AG09309 (cell line): ENCODE results near the gene CCDC102B.
"Not testable (repeated sequence)": the region's sequence is repeated elsewhere in the genome, so short reads cannot be mapped to it uniquely, and the experiment has no call there.

Source experiments
- DNase-seq: peaks from one replicate; pipeline ENCODE4 v3.0.0-alpha.2; 2010; ENCODE audit warnings: low read depth
- H3K4me3 ChIP-seq: 2 replicates; pipeline ENCODE4 v1.5.1; 2011; ENCODE audit warnings: mild to moderate bottlenecking, low read depth, low read length, moderate library complexity; ENCODE audit not compliant: control insufficient read depth
- TF ChIP-seq, protein P1 (sequence below): IDR thresholded peaks from 2 replicates; pipeline ENCODE4 v1.5.1; 2011; ENCODE audit warnings: mild to moderate bottlenecking, low read depth, low read length, inconsistent platforms; ENCODE audit not compliant: insufficient read depth, control insufficient read depth; ENCODE audit errors: missing control alignments

Gene CCDC102B

DNA sequence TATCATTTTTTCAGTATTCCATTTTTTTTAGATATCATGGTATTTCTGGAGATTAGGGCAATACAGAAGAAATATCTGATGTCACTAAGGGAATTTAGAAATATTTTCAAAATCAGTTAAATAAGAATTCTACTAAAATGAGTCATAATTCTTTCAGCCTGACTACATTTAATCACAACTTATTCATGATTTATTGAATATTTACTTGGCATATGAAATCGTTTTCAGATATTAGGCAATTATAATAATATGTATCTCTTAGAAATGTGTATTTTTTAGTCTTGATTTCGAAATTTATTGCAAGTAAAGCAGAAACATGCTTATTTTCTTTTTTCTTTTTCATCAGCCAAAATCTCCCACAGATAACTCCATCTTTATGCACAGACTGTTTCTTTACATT is 142.2 kb downstream of the CCDC102B start:
- DNase-seq, result no peak
- TF ChIP-seq, protein P1, sequence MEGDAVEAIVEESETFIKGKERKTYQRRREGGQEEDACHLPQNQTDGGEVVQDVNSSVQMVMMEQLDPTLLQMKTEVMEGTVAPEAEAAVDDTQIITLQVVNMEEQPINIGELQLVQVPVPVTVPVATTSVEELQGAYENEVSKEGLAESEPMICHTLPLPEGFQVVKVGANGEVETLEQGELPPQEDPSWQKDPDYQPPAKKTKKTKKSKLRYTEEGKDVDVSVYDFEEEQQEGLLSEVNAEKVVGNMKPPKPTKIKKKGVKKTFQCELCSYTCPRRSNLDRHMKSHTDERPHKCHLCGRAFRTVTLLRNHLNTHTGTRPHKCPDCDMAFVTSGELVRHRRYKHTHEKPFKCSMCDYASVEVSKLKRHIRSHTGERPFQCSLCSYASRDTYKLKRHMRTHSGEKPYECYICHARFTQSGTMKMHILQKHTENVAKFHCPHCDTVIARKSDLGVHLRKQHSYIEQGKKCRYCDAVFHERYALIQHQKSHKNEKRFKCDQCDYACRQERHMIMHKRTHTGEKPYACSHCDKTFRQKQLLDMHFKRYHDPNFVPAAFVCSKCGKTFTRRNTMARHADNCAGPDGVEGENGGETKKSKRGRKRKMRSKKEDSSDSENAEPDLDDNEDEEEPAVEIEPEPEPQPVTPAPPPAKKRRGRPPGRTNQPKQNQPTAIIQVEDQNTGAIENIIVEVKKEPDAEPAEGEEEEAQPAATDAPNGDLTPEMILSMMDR, result no peak
- H3K4me3 ChIP-seq, result no peak overlapping the region

DNA sequence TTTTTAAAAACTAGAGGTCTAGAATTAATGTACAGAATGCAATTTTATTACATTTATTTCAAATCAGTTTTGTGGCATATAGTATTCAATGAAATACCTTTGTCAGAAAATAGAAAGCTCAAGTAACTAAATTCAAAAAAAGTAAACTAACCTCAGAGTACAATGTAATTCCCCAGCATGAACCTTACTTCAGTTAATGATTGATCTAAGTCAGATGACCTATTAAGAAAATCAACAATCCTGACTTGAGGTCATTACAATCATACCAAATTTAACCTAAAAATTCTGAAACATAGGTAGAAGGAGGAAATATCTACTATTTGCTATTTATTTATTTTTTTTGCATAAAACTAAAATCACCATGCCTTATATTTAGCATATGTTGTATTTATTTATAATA is 142.9 kb downstream of the CCDC102B start:
- TF ChIP-seq, protein P1, result no peak
- DNase-seq, result no peak
- no peak overlapping the region for H3K4me3 ChIP-seq

DNA sequence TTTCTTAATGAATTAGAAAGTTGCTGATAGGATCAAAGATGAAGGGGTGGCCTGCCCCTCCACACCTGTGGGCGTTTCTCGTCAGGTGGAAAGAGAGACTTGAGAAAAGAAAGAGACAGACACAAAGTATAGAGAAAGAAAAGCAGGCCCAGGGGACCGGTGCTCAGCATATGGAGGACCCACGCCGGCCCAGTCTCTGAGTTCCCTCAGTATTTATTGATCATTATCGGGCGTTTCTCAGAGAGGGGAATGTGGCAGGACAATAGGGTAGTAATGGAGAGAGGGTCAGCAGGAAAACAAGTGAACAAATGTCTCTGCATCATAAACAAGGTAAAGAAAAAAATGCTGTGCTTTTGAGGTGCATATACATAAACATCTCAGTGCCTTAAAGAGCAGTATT is 144.3 kb downstream of the CCDC102B start:
- TF ChIP-seq, protein P1, result no peak
- H3K4me3 ChIP-seq, result no peak overlapping the region
- DNase-seq, result no peak

DNA sequence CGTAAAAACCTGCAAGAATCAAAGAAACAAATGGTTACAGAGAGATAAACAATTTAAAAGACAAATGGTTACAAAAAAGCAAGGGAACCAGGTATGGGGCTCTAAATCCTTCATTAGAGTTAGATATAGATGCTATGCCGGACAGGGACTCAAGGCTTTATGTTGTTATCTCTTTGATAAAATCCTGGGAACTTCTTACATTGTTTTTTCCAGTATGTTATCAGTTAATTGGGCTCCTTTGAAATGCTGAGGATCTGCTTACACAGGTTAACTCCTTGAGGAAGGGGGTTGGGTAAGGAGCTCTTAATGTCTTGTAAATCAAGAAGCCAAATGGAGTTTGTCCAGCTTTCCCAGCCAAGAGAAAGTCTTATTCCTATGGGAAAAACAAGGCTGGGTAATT is 146.0 kb downstream of the CCDC102B start:
- not testable (repeated sequence) for DNase-seq, H3K4me3 ChIP-seq

DNA sequence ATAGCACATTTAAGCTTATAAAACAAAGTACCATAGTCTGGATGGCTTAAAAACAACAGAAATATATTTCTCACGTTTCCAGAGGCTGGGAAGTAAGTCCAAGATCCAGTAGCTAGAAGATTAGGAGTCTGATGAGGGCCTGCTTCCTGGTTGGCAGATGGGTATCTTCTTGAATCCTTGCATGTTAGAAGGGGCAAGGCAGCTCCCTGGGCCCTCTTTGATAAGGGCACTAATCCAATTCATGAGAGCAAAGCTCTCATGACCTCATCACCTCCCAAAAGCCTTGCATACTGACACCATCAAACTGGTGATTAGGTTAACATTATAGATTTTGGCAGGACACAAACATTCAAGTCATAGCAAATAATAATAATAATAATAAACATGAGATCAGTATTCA is 146.4 kb downstream of the CCDC102B start:
- DNase-seq, result no peak
- H3K4me3 ChIP-seq, result no peak overlapping the region
- TF ChIP-seq, protein P1, result no peak

DNA sequence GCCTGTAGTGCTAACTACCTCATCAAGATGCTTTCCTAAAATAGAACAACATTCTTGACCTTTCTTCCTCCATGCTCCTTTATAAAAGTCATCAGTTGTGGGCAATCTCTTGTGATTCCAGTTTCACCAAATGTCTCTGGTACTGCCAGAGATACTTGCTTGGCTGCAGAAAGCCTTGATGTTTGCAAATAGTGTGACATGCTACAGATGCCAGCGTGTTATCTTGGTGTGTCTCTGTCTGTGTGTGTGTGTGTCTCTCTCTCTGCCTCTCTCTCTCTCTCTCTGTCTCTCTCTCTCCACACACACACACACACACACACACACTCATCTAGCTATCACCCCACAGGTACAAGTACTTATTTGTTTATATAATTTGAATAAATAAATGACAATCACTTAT is 146.9 kb downstream of the CCDC102B start:
- no peak for DNase-seq
- TF ChIP-seq, protein P1, result no peak

DNA sequence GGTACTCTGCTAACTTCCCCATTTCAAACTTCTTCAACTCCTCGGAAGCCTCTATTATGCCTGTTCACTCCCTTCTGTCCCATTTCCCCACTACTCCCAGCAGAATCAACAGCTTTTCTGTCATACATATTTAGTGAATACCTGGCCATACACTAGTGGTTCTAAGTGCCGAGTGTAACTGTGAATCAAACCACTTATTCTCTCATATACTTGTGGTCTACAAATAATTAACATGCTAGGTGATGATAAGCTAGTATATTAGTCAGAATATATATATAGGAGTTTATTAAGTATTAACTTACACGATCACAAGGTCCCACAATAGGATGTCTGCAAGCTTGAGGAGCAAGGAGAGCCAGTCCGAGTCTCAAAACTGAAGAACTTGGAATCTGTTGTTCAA is 150.7 kb downstream of the CCDC102B start:
- DNase-seq, result no peak
- no peak overlapping the region for H3K4me3 ChIP-seq
- TF ChIP-seq, protein P1, result no peak

More for the DNA sequence above, 146.9 kb downstream of the CCDC102B start:
- no peak overlapping the region for H3K4me3 ChIP-seq
